Activated T-helper 9 cell treated with anti-CD3 and anti-CD28 coated beads, Interleukin-2, amount 50 U/mL, for 16 hours (primary cell): ENCODE results near the gene HOXA10.

Experiments
- DNase-seq: peaks from one replicate; pipeline ENCODE4 v3.0.0-alpha.2; 2020; ENCODE audit warnings: low read depth

Gene HOXA10

DNA sequence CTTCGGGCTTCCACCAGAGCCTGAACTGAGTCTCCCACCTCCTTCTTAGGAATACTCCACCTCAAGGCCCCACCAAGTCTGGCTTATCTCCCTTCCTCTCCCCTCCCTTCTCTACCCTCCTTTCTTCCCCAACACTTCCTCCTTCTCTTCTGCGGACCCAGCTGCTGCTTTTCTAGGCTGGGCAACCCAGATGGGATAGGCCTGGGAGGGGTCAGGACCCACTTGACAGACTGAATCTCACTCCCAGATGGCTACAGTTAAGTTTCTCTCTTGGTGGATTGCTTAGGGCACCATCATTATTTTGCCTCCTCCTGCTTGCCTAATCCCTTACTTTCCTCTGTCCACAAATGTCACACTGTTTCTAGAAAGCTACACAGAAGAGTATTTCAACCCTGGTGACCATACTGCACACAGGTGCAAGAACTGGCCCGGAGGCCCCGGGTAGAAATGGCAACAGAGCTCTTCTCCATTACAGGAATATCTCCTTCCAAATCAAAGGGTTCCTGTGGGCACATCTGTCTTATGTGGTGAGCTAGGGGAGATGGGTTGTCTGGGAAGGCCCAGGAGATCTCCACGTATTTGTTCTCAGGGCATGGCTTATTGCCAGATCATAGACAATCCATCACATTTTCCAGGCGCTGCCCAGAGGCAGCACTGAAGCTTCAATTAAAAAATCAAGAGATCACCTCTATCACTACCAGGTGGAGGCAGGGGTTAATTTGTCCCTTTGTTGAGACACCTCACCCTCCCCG lies 16.1 kb upstream of the HOXA10 start:
- DNase-seq: no peak

DNA sequence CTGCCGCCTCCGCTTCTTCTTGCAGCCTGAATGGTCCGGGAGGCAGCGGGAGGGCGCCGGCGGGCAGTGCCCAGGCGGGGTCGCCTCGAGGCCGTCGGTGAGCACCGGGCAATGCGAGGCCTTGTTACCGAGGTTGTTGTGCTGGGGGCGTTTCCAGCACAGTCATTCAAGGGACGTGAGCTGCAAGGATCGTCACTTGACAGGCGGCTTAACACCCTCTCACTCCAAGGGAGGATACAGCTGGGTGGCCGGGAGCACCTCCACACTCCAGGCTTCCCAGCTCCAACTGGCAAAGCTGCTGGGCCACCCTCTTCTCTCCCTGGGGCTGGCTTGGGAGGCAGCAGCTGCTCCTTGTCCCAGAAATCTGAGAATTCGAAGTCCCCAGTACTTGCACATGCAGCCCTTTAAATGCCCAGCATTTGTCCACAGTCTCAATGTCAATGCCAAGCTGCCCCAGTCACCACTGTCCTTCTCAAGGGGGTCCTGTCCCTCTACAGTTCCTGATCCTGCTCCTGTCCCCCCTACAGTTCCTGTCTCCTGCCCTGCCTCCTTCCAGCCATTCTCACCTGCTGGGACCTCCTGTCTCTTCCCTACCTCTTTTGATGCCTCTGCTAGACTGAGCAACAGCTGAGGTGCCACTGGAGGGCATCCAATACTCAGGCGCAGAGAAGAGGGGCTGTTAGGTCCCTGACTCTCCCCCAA lies 15.3 kb upstream of the HOXA10 start:
- no peak for DNase-seq

DNA sequence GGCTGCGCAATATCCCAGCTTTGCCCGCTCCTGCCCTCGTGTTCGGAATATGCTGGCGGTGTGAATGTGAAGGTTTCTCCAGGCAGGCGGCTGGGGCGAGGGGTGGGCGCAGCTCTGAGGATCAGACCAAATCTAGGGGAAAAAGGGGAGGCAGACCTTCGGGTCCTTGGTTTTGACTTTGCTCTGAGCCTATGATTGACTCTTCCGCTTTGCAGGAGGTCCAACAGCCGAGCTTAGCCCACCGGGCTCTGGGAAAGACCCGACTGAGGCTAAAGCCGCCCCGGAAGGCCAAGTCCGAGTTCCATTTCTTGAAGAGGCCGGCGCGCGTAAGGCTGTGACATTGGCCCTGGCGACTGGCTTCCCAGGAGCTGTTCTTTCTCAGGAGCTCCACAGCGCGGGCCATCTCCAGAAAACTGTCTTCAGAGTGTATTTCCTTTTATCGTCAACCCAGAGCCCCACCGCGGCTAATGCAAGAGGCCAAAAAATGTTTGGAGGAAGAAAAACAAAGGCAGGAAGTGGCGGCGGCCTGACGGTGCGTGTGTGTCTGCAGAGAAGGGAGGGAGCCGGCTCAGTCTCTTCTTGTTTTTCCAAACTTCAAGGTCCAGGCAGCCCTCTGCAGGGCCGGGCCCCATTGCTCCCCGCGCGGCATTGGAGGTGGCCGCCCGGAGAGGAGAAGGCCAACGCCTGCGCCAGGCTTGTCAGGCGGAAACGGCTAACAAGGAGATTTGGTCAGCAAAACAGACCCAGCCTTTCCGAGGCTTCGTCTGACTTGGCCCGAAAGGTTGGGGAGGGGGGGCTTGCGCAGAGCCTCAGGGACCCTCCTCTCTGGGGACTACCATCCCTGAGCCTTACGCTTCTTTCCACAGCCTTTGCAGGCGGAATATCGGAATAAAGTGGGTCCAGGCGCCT lies 14.5 kb upstream of the HOXA10 start:
- DNase-seq: no peak

DNA sequence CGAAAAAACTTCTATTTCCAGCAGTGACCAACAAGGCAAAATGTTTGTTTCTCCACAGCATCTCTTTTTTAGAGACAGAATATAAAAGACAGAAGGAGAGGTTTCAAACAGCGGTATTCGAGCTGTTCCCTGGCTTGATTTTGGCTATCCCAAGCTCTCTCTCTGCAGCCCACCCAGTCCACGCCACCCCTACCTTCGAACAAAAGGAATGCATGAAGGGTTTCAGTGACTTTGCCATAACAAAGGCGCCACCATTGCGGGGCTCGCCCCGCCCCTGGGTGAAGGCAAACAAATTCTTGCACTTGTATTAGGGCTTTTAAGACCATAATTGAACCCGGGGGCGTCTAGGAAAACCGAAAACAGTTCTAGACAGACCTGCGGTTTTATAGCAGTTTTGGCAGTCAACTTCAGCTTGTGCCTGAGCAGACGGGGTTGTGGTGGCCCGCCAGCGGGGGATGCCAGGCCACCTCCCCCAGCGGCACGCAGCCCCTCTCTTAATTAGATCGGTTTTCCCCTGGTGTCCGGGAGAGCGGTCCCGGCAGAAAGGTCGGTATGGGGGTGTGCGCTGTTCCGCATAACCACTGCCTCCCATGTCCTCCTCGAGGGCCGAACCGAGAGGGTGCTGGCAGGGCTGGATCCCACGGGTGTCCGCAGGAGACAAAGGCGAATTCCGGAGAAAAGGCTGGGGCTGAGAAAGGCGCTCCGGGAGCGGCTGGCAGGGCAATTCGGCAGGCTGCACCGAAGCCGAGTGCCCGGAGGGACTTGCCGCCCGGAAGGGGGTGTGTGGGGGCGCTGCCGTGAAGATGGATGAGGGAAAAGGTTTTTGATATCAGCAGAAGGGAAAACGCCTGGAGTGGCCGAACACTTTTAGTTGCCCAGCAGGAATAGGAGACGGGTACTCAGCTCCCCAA lies 13.6 kb upstream of the HOXA10 start:
- no peak for DNase-seq

DNA sequence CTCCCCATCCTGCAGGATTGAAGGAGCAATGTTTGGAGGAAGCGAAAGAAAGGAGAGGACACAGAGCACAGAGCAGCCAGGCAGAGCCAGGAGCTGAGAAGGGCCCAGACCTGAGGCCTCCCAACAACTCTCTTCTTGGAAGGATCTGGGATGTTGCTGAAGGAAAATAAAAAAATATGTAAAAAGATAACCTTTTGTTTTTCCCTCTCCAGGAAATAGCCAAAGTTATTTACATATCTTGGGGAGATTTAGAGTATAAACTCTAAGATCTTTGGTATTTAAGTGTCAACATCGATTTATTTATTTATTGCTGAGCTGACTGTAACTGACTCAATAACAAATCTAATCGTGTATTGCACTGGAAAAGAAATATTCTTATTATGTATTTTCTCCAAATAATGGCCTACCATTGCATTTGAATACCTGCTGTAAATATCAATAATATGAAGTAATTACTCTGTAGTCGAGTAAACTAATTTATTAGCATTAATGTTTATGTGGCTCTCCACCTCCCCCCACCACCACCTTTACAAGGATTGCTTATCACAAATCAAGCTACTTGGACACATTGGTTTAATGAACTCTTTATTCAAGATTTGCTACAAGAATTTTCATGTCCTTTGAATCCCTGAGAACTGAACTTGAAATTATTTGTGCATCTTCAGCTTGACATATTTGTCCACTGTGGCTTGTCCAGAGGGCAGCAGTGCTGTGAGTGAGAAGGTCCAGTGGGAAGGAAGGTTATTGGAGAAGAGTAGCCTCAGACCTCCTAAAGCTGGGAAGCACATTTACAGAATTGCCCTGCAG lies 12.8 kb upstream of the HOXA10 start:
- no peak for DNase-seq

DNA sequence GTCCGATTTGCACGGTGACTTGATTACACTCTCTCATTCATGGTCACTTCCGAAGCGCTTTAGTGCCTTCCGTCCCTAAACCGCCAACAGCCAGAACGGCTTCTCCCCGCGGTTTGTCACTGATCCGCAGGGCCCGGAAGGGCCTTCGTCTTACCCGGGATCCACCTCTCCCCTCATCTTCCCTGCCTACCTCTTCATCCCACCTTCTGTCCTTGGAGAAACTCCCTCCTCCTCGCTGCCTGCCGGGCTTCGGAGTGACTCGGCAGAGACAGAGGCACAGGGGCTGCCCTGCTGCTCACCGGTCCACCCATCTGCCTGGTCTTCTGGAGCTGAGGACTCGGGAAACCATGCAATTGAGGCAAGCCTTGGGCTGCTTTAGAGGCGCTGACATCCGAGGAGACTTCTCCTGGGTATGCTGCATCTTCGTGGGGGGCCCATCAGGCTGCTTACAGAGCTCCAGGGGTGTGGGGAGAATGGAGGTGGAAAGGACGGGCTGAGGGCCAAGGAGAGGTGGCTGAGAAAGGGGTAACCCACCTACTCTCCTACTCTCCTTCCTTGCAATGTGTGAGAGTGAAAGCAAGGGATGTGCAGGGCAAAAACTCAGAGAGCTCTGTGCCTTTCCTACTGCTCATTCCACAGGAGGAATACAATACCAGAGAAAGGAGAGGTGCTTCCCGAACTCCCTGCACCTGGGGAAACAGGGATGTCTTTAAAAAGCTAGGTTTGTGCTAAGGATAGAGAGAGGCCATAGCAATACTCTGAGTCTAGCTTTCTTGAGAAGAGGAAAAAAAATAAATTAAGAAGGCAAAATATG lies 11.9 kb upstream of the HOXA10 start:
- no peak for DNase-seq

DNA sequence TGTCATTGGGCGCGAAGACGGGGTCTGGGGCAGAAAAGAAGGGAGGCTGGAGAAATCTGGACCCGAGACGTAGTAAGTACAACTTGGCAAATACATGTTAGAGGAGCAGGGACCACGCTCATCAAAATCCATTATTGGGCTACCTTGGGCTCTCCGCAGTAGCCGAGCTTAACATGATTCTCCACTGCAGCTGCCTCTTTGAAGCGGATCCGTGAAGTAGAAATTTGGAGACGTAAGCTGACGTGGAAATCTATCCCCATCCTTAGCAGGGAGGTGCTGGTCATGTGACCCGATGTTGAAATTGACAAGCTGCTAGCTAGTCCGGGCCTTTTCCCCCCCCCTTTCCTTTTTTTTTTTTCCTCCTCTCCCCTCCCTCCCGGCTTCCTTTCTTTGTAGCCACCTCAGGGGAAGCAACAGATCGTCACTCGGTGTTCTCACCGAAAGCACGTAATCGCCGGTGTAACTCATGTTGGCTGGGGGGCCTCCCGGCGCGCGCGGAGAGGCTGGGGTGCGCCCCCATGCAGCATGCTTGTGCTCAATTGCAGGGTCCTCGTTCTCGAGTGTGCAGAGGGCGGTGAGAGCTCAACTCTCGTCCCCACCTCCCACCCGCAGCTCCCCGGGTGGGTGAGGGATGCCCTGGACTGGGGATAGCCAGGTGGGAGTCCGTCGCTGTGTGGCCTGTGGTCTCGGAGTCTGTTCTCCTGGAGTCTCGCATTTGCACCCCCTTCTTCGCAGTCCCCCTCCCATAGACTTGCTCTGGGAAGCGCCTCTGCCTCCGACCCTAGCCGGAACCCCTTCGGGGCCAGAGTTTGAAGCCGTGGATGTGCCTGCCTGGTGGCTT lies 11.1 kb upstream of the HOXA10 start, which contains the start of gene HOXA11:
Gene HOXA11 (minus strand): TSS at position 220 of the 841 bp plus-strand sequence. CDS start 88 bp downstream, at position 132.
- DNase-seq: no peak

DNA sequence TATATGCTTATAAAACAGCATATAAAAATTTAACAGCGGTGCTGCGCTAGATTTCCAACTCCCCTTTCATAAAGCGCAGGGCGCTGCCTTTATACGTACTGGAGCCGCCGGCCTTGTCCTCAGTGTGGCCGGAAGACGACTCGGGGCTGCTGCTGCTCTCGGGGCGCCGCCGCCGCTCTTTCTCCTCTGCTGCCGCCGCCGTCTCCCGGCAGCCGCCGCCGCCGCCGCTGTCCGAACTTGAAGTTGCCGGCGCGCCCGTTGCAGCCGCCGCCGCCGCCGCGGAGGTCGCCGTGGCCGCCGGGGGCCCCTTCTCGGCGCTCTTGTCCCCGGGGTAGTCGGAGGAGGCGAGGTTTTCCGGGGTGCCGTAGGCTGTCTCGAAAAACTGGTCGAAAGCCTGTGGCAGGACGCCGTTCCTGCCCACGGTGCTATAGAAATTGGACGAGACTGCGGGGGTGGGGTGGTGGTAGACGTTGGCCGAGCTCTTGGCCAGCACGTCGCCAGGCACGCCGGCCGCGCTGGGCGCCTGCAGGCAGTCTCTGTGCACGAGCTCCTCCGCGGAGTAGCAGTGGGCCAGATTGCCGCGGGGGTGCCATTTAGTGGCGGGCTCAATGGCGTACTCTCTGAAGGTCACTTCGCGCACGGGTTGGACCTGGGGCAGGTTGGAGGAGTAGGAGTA lies 10.4 kb upstream of the HOXA10 start:
- DNase-seq: no peak

DNA sequence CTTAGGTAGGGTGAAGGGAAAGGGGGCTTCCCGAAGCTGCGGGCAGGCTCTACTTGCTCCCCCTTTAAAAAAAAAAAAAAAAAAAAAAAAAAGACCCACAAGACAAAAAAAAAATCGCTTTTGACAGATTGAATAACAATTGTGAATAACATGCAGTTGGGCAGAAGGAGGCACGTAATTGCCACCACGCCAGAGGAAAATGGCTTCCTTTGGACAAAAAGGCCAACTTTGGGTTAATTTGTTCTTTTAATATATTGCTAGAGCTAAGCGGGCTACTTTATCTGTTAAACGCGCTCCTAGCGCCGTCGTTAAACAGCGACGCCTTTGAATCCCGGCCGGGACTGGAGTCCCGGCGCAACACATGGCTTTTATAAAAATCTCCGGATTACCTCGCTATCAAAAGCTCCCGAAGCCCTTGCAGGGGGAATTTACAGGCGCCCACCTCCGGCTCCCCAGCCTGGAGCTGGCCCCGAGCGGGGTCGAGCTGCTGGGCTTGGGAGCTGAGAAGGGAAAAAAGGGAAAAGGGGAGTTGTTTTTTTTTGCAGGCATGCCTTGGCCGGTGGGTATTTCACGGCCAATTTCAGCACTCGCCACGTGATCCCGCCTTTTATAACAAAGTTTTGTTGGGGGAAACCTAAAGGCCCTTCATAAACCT lies 9.7 kb upstream of the HOXA10 start:
- DNase-seq: no peak

DNA sequence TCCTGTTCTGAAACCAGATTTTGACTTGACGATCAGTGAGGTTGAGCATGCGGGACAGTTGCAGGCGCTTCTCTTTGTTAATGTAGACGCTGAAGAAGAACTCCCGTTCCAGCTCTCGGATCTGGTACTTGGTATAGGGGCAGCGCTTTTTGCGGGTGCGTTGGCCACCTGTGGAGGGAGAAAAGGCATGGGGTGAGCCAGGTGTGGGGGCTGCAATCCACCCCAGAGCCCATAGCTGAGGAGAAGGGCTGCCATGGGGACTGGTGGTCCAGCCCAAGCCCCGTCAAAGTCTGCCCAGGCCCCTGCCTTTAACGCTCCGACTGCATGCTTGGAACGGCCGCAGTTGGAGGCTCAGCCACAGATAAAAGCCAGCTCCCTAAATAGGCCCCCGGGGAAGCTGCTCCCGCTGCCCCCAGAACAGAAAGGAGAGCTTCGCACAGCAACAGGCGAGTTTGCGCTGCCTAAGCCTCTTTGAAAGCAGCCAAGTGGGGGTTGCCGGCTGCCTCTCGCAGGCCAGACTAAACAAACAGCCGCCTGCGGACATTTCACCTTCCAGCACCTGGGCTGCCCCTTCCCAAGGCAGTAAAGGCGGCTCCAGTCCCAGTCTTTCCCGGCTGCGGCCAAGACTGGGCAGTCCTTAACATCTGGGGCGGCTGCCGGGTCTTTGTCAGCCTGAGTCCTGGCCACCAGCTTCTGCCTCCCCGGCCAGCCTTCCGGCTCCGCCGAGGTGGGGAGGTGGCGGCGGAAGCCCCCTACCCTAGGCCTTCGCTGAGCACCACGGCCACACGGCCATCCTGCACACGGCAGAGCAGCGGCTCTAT lies 9.0 kb upstream of the HOXA10 start:
- DNase-seq: no peak

DNA sequence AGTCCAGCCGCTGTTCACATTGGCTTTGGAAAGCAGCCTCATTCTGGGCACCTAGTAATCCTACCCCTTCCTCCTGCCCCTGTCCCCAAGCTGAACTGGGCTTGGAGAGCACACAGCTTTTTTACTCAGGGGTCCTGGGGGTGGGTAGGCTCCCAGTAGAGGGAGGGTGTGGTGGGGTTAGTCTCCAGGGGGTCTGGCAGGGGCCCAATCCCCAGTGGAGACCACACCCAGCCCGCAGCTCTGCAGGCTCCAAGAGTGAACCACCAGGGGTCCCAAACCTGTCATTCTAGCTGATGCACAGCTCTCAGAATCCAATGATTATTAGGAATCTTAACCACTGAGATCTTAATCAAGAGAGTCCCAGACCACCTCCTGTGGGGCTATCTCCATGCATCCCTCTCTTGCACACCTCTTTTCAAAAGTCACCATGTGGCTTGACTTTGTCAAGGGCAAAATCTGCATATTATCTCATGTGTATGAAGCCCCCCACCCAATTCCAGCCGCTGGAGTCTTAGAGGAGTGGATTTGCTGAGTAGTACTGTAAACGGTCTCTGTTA lies 8.2 kb upstream of the HOXA10 start:
- DNase-seq: no peak

DNA sequence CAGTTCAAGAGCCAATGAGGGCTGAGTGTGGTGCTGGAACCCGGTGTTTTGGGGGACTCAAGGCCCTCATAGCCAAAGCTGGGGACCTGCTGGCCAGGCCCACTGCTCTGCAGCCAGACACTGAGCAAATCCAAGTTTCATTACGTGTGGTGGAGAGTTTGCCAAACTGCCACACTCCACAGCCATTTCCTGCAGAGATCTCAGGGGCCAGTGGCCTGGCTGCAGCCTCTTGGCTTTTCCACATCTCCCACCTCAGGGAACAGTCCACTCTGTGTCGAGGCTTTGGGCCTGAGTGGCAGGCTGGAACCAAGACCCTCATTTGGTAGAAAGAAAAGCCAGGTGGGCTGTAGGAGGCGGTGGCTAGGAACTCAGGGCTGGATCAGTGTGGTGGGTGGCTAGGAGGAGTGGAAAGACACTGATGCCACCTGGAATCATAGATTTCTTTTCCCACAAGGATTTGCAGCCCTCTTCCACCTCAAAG lies 7.7 kb upstream of the HOXA10 start:
- DNase-seq: no peak

DNA sequence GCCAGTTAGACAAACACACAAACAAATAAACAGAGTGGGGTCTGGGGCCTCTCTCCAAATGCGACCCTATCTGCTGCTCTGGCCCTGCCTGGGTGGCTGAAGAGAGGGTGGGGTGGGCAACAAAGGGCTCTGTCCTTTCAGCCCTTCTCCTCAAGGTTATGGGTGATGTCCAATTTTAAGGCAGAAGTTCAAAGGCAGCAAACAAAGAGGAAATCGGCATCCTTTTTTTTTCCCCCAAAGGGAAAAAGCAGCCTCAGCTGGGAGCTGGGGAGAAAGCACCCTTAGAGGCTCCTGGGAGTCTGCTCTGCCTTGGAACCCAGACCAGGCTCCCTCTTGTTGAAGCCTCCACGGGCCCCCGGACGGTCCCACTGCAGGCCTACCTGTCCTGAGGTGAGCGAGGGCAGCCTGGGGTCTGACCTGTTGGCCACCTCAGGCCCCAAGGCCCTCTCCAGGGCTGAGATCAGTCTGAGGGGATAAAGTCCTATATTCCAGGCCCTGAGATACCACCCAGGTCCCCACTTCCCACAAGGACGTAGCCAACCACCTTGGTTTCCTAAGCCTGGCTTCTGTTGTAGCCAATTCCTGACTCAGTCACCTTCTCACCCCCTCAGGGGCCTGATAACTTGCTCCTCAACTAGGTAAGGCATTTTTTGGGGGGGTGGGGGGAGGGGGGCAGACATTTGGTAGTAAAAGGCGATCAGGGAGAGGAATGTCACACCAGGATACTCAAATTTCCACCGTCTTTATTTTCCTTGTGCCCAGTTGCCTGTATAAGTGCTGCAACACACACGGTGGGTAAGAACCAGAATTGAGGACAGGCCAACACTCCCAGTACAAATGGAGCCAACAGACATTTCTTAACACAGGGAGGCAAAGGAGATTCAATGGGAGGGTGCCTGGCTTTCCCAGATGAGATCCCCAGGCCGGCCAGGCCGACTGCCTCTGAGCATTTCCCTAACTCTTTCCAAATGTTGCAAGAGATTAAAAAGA lies 6.6 kb upstream of the HOXA10 start:
- no peak for DNase-seq

DNA sequence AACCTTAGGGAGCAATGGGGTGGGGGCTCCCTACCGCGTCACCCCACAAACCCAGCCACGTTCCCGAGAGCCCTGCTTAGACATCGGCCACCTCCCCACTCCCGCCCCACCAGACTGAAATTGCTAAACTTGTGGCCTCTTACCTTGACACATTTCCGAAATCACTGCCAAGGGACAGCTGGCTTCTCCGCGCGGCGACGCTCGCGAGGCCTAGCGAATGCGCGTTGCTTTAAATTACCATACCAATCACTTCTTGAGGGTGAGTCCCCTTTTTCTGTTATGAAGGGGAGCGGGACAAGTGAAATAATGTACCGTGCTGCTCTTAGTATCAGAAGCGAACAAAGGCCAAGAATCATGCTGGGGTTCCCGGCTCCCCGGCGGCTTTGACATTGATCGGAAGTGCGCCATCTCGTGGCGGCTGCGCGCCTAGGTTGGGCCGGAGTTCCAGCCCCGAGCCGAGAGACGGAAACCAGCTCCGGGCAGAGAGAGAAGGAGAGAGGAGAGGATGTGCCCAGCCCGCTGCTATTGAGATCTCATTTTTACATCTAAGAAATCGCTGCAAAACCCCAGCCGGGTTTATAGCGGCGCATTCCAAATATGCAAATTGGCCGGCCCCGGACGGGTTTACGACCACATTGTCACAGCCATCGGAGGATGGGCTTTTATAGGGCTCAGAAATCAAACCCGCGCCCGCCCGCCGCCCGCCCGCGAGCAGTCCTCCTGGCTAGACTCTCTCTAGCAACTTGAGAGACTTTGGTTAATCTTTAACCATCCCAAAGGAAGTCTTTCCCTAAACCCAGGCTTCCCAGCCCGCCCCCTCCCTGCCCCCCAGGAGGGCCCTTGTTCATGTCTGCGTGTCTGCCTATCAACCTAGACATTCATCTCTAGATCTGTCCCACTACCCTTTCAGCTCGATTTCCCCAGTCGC lies 5.6 kb upstream of the HOXA10 start:
- DNase-seq: peak; percentile 34
